Measurements from ENCODE around the gene LILRB1.

DNA sequence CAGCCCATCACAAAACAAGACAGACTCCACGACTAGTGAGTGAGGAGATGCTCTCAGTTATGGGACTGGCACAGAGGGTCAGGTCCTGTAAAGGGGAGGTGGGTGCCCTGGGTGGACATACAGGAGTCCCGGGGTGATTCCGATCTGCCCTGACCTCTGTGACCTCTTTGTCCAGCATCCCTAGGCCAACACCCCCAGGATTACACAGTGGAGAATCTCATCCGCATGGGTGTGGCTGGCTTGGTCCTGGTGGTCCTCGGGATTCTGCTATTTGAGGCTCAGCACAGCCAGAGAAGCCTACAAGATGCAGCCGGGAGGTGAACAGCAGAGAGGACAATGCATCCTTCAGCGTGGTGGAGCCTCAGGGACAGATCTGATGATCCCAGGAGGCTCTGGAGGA is 43.3 kb upstream of the LILRB1 start:
- TF ChIP-seq, protein P1, sequence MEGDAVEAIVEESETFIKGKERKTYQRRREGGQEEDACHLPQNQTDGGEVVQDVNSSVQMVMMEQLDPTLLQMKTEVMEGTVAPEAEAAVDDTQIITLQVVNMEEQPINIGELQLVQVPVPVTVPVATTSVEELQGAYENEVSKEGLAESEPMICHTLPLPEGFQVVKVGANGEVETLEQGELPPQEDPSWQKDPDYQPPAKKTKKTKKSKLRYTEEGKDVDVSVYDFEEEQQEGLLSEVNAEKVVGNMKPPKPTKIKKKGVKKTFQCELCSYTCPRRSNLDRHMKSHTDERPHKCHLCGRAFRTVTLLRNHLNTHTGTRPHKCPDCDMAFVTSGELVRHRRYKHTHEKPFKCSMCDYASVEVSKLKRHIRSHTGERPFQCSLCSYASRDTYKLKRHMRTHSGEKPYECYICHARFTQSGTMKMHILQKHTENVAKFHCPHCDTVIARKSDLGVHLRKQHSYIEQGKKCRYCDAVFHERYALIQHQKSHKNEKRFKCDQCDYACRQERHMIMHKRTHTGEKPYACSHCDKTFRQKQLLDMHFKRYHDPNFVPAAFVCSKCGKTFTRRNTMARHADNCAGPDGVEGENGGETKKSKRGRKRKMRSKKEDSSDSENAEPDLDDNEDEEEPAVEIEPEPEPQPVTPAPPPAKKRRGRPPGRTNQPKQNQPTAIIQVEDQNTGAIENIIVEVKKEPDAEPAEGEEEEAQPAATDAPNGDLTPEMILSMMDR (IDR thresholded peaks at IDR 0.05): no peak
- TF ChIP-seq POLR2A (IDR thresholded peaks at IDR 0.05) (no peak), POLR2AphosphoS5 (IDR thresholded peaks at IDR 0.05) (no peak)

Measured in prostate gland (tissue), 2 donors.